ENCODE data around the gene OPN4.

OPN4 gene

GRCh38 chr10:86655596-86655995 lies 1.2 kb downstream of the OPN4 start:
- Histone ChIP-seq H3K4me3 (ENCODE audit: low read length, poor library complexity, severe bottlenecking) (no peak overlapping the region), H3K27me3 (ENCODE audit: insufficient read depth, low read length, poor library complexity, severe bottlenecking) (no peaks in the 10 kb centered on the region), H3K4me2 (ENCODE audit: low read depth, low read length, poor library complexity, severe bottlenecking) (no peak overlapping the region), H4K20me1 (ENCODE audit: insufficient read depth, low read length, poor library complexity, severe bottlenecking) (no peaks in the 10 kb centered on the region), H2AFZ (ENCODE audit: low read length) (no peak overlapping the region), H3K79me2 (ENCODE audit: insufficient read depth, low read length) (no peaks in the 10 kb centered on the region), H3K4me1 (ENCODE audit: insufficient read depth, low read length, poor library complexity, severe bottlenecking) (no peaks in the 10 kb centered on the region), H3K9me2 (replicated peaks; ENCODE audit: low read depth, low read length) (no peaks in the 10 kb centered on the region), H3F3A (ENCODE audit: low read depth) (no peaks in the 10 kb centered on the region), H3K36me3 (ENCODE audit: insufficient read depth, low read length) (no peaks in the 10 kb centered on the region), H3K9ac (ENCODE audit: low read depth, low read length, poor library complexity, severe bottlenecking) (no peak overlapping the region), H3K9me3 (ENCODE audit: insufficient read depth, low read depth, low read length) (no peaks in the 10 kb centered on the region)
- no peak for TF ChIP-seq EZH2phosphoT487 (IDR thresholded peaks at IDR 0.05; ENCODE audit: borderline replicate concordance)
- TF ChIP-seq CTCF (conservative IDR thresholded peaks at IDR 0.05; ENCODE audit: low read length), result no peak

- no peak overlapping the region for H3K4me3 ChIP-seq (ENCODE audit: low read length, poor library complexity, severe bottlenecking)
- H3K27me3 ChIP-seq (ENCODE audit: insufficient read depth, low read length, poor library complexity, severe bottlenecking), result no peaks in the 10 kb centered on the region
- no peak overlapping the region for H2AFZ ChIP-seq (ENCODE audit: low read length)
- H3K79me2 ChIP-seq (ENCODE audit: insufficient read depth, low read length), result no peaks in the 10 kb centered on the region
- H4K20me1 ChIP-seq (ENCODE audit: insufficient read depth, low read length, poor library complexity, severe bottlenecking), result no peaks in the 10 kb centered on the region
- H3F3A ChIP-seq (ENCODE audit: low read depth), result no peaks in the 10 kb centered on the region
- no peaks in the 10 kb centered on the region for H3K36me3 ChIP-seq (ENCODE audit: insufficient read depth, low read length)
- no peaks in the 10 kb centered on the region for H3K9me2 ChIP-seq (replicated peaks; ENCODE audit: low read depth, low read length)
- H3K9ac ChIP-seq (ENCODE audit: low read depth, low read length, poor library complexity, severe bottlenecking), result no peak overlapping the region
- H3K4me2 ChIP-seq (ENCODE audit: low read depth, low read length, poor library complexity, severe bottlenecking), result no peak overlapping the region
- no peaks in the 10 kb centered on the region for H3K4me1 ChIP-seq (ENCODE audit: insufficient read depth, low read length, poor library complexity, severe bottlenecking)
- no peaks in the 10 kb centered on the region for H3K9me3 ChIP-seq (ENCODE audit: insufficient read depth, low read depth, low read length)
- TF ChIP-seq EZH2phosphoT487 (IDR thresholded peaks at IDR 0.05; ENCODE audit: borderline replicate concordance) (no peak), CTCF (conservative IDR thresholded peaks at IDR 0.05; ENCODE audit: low read length) (no peak)
Observed at GRCh38 chr10:86657011-86657395, 2.7 kb downstream of the OPN4 start.

- Histone ChIP-seq H3K79me2 (ENCODE audit: insufficient read depth, low read length) (no peaks in the 10 kb centered on the region), H3K36me3 (ENCODE audit: insufficient read depth, low read length) (no peaks in the 10 kb centered on the region), H4K20me1 (ENCODE audit: insufficient read depth, low read length, poor library complexity, severe bottlenecking) (no peaks in the 10 kb centered on the region), H3K9me2 (replicated peaks; ENCODE audit: low read depth, low read length) (no peaks in the 10 kb centered on the region), H3F3A (ENCODE audit: low read depth) (no peaks in the 10 kb centered on the region), H2AFZ (ENCODE audit: low read length) (no peak overlapping the region), H3K9me3 (ENCODE audit: insufficient read depth, low read depth, low read length) (no peaks in the 10 kb centered on the region), H3K27me3 (ENCODE audit: insufficient read depth, low read length, poor library complexity, severe bottlenecking) (no peaks in the 10 kb centered on the region), H3K4me3 (ENCODE audit: low read length, poor library complexity, severe bottlenecking) (no peak overlapping the region), H3K4me2 (ENCODE audit: low read depth, low read length, poor library complexity, severe bottlenecking) (no peak overlapping the region), H3K9ac (ENCODE audit: low read depth, low read length, poor library complexity, severe bottlenecking) (no peak overlapping the region), H3K4me1 (ENCODE audit: insufficient read depth, low read length, poor library complexity, severe bottlenecking) (no peaks in the 10 kb centered on the region)
- TF ChIP-seq EZH2phosphoT487 (IDR thresholded peaks at IDR 0.05; ENCODE audit: borderline replicate concordance), result no peak
- no peak for TF ChIP-seq CTCF (conservative IDR thresholded peaks at IDR 0.05; ENCODE audit: low read length)
Observed at GRCh38 chr10:86657396-86658011, 3.2 kb downstream of the OPN4 start.
